ENCODE results near the gene NPSR1. TPM values are rescaled to one million over a fixed set of nuclear protein-coding genes. Genes with fewer than 3 reads are reported as not detected.

The NPSR1 gene
- total RNA-seq, 1 experiment from 2014 or later, result not detected

- Mint-ChIP-seq H3K4me3 (ENCODE audit: low read depth, unreplicated experiment) (no peak overlapping the region), H3K27ac (ENCODE audit: unreplicated experiment) (no peak overlapping the region), H3K27me3 (ENCODE audit: unreplicated experiment) (no peaks in the 10 kb centered on the region), H3K9me3 (ENCODE audit: low read depth, unreplicated experiment) (no peaks in the 10 kb centered on the region), H3K4me1 (ENCODE audit: low read depth, unreplicated experiment) (peaks cover 8% of the 10 kb centered on the region), H3K36me3 (ENCODE audit: insufficient read depth, unreplicated experiment) (no peaks in the 10 kb centered on the region)
- CTCF ChIA-PET, result no interaction called here
- DNase-seq, result no peak
- BruUV-seq (replicated peaks), result no TSS peak
- TF ChIP-seq, protein P1, sequence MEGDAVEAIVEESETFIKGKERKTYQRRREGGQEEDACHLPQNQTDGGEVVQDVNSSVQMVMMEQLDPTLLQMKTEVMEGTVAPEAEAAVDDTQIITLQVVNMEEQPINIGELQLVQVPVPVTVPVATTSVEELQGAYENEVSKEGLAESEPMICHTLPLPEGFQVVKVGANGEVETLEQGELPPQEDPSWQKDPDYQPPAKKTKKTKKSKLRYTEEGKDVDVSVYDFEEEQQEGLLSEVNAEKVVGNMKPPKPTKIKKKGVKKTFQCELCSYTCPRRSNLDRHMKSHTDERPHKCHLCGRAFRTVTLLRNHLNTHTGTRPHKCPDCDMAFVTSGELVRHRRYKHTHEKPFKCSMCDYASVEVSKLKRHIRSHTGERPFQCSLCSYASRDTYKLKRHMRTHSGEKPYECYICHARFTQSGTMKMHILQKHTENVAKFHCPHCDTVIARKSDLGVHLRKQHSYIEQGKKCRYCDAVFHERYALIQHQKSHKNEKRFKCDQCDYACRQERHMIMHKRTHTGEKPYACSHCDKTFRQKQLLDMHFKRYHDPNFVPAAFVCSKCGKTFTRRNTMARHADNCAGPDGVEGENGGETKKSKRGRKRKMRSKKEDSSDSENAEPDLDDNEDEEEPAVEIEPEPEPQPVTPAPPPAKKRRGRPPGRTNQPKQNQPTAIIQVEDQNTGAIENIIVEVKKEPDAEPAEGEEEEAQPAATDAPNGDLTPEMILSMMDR (IDR thresholded peaks at IDR 0.05; ENCODE audit: unreplicated experiment), result no peak
- intact Hi-C loops (cut with micrococcal nuclease; ENCODE audit: unreplicated experiment), result no loop called here
These were observed 77.5 kb downstream of the NPSR1 start for GRCh38 chr7:34735526-34735925.

- peaks cover 5% of the 10 kb centered on the region for H3K4me1 Mint-ChIP-seq (ENCODE audit: low read depth, unreplicated experiment)
- no peaks in the 10 kb centered on the region for H3K27me3 Mint-ChIP-seq (ENCODE audit: unreplicated experiment)
- no TSS peak for BruUV-seq (replicated peaks)
- H3K27ac Mint-ChIP-seq (ENCODE audit: unreplicated experiment), result no peak overlapping the region
- TF ChIP-seq, protein P1 (IDR thresholded peaks at IDR 0.05; ENCODE audit: unreplicated experiment), result no peak
- intact Hi-C loops (cut with micrococcal nuclease; ENCODE audit: unreplicated experiment), result no loop called here
- peaks cover 21% of the 10 kb centered on the region for H3K9me3 Mint-ChIP-seq (ENCODE audit: low read depth, unreplicated experiment)
- no peak overlapping the region for H3K4me3 Mint-ChIP-seq (ENCODE audit: low read depth, unreplicated experiment)
- no peaks in the 10 kb centered on the region for H3K36me3 Mint-ChIP-seq (ENCODE audit: insufficient read depth, unreplicated experiment)
- DNase-seq, result no peak
- CTCF ChIA-PET, result no interaction called here
These were observed 81.8 kb downstream of the NPSR1 start for GRCh38 chr7:34739651-34740300.

DNA sequence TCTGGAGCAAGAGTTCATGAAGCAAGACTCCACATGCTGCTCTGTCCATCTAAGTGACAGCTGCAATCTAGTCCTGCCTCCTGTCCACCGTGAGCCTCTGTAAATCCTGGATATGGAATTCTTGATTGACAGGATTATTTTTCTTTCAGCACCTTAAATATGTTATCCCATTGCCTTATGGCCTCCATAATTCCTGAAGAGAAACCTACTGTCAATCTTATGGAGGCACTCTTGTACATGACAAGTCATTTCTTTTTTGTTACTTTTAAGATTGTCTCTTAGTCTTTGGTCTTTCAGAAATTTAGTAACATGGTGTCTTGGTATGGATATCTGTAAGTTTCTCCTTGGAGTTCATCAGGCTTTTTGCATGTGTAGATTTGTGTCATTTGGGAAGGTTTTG is 82.8 kb downstream of the NPSR1 start:
- no peak overlapping the region for H3K27ac Mint-ChIP-seq (ENCODE audit: unreplicated experiment)
- H3K4me1 Mint-ChIP-seq (ENCODE audit: low read depth, unreplicated experiment), result no peaks in the 10 kb centered on the region
- CTCF ChIA-PET, result no interaction called here
- BruUV-seq (replicated peaks), result no TSS peak
- peaks cover 21% of the 10 kb centered on the region for H3K9me3 Mint-ChIP-seq (ENCODE audit: low read depth, unreplicated experiment)
- H3K4me3 Mint-ChIP-seq (ENCODE audit: low read depth, unreplicated experiment), result no peak overlapping the region
- no peaks in the 10 kb centered on the region for H3K27me3 Mint-ChIP-seq (ENCODE audit: unreplicated experiment)
- no peak for DNase-seq
- TF ChIP-seq, protein P1 (IDR thresholded peaks at IDR 0.05; ENCODE audit: unreplicated experiment), result no peak
- H3K36me3 Mint-ChIP-seq (ENCODE audit: insufficient read depth, unreplicated experiment), result no peaks in the 10 kb centered on the region
- intact Hi-C loops (cut with micrococcal nuclease; ENCODE audit: unreplicated experiment), result no loop called here

DNA sequence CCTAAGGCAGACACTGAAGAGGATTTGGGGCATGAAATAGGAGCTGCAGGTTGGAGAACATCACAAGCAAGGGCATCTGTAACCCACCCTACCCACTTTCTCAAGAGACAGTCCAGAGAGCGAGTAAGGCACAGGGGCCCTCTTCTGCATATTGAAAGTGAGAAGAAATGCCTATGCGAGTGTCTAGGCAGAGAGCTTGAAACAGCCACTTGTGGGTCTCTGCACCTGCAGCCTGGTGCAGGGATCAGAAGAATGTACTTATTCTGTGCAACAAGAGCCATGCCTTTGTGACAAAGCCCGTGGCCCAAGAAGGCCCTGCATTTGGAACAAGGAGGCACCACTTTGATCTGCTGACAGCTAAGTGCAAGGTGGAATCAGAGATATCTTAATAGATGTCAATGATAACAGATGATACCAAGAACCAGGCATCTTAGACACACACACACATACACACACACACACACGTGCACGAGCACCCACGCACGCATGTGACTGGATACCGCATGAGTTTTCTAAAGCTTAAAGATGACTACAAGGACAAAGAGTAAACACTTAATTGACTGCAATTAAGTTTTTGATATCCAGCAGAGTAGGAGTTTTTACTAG is 89.3 kb downstream of the NPSR1 start:
- peaks cover 58% of the 10 kb centered on the region for H3K4me1 Mint-ChIP-seq (ENCODE audit: low read depth, unreplicated experiment)
- H3K4me3 Mint-ChIP-seq (ENCODE audit: low read depth, unreplicated experiment), result no peak overlapping the region
- DNase-seq, result no peak
- peaks cover 12% of the 10 kb centered on the region for H3K9me3 Mint-ChIP-seq (ENCODE audit: low read depth, unreplicated experiment)
- TF ChIP-seq, protein P1 (IDR thresholded peaks at IDR 0.05; ENCODE audit: unreplicated experiment), result no peak
- CTCF ChIA-PET, result interaction anchor here (0.6 to 2.1 kb wide), 8 partner anchors 11 to 960 kb away, joined by 3 to 10 read pairs (median 4); no protein-coding TSS in a partner anchor
- BruUV-seq (replicated peaks), result no TSS peak
- H3K27me3 Mint-ChIP-seq (ENCODE audit: unreplicated experiment), result no peaks in the 10 kb centered on the region
- H3K36me3 Mint-ChIP-seq (ENCODE audit: insufficient read depth, unreplicated experiment), result no peaks in the 10 kb centered on the region
- intact Hi-C loops (cut with micrococcal nuclease; ENCODE audit: unreplicated experiment), result no loop called here
- peak overlapping the region; percentile 70 for H3K27ac Mint-ChIP-seq (ENCODE audit: unreplicated experiment)

All from Calu3 (cell line).